GM11168 (cell line): ENCODE data around the gene PARP9.

Experiments used
- in situ Hi-C: fragments of 300-500 bp; cut with MboI; formaldehyde crosslinking; loops from one replicate; pipeline ENCODE4 v1.12.0; 2022; ENCODE audit warnings: low sequenced_read_pairs; ENCODE audit not compliant: unreplicated experiment

The PARP9 gene

GRCh38 chr3:122564155-122564912, at the start of gene PARP9, which contains the start of gene DTX3L:
Gene PARP9, minus strand, starts transcription at chr3:122564300. Its CDS starts 4,680 bp downstream, at chr3:122559620.
Gene DTX3L, plus strand, starts transcription at chr3:122564338. Its CDS starts 89 bp downstream, at chr3:122564427.
- in situ Hi-C loops, result no loop called here

- in situ Hi-C loops, result no loop called here
These were observed 48.6 kb upstream of the PARP9 start for GRCh38 chr3:122612696-122613095.

- in situ Hi-C loops, result no loop called here
These were observed 45.9 kb upstream of the PARP9 start for GRCh38 chr3:122609798-122610559.

GRCh38 chr3:122608916-122609315, 44.8 kb upstream of the PARP9 start:
- in situ Hi-C loops, result no loop called here

DNA sequence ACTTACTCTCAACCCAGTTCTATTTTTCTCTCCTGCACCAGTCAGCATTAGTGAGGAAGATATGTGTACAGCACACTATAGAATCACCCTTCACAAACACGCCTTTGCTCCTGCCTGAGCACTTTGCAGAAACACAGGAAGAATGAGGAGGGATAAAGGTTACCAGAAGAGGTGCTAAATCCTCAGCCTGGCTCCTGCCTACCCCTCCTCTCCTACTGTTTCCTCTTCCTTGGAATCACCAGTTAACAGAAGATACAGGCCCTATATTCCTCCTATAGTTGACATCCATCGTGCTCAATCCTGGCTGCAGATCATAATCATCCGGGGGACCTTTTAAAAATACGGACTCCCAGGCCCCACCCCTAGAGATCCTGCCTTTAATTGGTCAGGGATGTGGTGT, 42.2 kb upstream of the PARP9 start:
- in situ Hi-C loops, result no loop called here

DNA sequence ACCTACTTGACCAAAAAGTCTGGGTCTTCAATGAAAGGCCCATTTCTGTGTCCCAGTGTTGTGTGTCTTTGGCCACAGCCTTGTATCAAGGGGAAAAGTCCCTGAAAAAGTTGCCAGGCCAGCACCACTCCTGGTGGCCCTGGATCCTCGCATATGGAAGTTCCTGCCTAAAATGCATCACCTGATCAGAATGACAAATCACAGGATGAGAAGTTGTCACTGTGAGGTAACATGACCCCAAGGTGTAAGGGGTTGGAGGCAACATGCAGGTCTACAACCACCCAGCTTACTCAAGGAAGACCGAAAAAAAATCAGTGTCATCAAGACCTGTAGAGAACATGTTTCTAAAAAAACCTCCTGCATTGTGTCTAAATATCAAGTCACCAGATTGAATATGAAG, 39.0 kb upstream of the PARP9 start:
- in situ Hi-C loops, result no loop called here

DNA sequence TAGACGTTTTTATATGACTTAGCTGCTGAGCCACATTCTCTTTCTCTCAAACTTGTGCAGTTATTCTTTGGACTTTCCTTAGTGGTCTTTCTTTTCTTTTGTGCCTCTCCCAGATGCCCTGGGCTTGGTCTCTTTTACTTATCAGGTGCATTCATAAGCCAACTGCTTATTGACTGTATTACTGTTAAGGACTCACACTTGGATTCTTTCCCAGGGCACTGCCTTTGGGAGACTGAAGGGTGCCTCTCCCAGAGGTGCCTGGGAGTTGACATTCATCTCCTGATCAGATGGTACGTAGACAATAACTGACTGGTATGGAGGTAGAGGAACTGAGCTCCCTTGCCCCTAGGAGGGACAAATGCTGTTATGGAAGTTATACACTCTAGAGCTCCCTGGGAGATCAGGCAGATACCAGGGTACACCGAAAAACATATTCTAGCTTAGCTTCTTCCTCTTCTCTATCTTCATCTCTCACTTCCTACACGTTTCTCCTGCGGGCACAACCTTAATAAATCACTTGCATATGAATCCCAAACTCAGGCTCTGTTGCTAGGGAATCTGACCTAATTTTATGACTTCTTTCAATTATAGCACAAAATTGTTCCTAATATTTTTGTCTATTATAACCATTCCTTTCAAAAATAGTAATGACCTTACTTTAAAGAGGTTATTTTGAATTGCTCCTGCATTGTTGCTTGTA, 38.1 kb upstream of the PARP9 start:
- in situ Hi-C loops, result no loop called here

GRCh38 chr3:122598556-122598955, 34.5 kb upstream of the PARP9 start:
- in situ Hi-C loops, result no loop called here

DNA sequence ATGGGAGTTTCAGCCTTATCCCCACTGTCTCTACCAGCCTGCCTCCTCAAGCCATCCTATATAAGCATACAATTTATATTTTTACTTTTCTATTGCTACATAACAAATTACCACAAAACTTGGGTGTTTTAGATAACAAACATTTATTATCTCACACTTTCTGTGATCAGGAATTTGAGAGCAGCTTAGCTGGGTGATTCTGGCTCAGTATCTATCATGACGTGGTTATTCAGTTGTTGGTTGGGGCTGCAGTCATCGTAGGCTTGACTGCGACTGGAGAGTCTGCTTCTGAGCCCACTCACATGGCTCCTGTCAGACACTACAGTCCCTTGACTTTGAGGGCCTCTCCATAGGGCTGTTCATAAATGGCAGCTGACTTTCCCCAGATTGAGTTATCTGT, 34.1 kb upstream of the PARP9 start:
- in situ Hi-C loops, result no loop called here

DNA sequence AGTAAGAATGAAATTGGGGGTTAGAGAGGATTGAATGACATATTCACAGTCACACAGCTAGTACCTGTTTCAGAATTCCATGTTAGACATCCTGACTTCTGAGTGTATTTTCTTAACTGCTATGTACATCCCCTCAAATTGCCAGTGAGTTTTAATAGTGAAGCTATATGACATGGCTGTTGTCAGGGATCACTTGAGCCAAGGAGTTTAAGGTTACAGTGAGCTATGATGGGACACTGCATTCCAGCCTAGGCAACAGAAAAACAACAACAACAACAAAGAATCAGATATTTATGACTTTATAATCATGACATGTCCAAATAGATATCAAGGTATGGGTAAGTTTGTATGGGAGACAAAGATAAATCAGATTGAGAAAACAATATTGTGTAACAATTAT, 29.9 kb upstream of the PARP9 start:
- in situ Hi-C loops, result no loop called here

DNA sequence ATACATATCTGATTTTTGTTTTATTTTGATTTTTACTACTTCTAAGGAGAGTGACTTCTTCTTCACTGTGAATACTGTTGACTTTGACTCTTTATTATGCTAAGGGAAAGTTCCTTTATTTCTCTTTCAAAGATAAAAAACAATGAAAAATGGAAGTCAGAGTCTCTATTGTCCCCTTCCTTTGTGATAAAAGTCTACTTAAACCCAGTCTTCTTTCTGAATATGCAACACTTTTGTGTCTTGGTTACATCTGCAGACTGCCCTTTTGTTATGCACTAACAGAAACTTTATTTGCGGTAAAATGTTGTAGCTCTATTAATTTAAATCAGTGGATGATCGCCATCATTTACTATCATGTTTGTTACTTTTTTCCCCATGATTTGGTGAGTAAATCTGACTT, 26.5 kb upstream of the PARP9 start:
- in situ Hi-C loops, result no loop called here

DNA sequence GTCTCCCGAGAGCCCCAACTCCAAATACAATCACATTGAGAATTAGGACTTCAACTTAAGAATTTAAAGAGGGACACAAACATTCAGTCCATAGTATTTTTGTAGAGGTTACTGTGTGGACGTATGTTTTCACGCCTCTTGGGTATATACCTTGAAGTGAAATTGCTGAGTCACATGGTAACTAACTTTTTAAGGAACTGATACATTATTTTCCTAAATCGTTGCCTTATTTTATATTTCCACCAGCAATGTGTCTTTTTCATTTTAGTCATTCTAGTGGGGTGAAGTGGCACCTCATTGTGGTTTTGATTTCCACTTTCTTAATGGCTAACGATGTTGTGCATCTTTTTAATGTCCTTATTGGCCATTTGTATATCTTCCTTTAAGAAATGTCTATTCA, 25.2 kb upstream of the PARP9 start:
- in situ Hi-C loops, result no loop called here

GRCh38 chr3:122587572-122587971, 23.5 kb upstream of the PARP9 start:
- in situ Hi-C loops, result no loop called here

DNA sequence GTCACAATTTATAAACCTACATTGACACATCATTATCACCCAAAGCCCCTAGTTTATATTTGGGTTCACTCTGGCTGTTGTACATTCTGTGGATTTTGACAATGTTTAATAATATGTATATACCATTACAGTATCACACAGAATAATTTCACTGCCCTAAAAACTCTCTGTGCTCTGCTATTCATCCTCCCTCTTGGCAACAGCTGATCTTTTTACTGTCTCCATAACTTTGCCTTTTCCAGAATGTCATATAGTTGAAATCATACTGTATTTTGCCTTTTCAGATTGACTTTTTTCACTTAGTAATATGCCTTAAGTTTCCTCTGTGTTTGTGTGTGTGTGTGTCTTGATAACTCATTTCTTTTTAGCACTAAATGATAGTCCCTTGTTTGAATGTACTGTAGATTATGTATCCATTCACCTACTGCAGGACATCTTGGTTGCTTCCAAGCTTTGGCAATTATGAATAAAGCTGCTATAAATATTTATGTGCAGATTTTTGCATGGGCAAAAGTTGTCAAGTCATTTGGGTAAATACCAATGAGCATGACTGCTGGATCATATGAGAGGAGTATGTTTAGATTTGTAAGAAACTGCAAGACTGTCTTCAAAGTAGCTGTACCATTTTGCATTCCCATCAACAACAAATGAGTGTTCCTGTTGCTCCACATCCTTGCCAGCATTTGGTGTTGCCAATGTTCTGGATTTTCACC, 22.8 kb upstream of the PARP9 start:
- in situ Hi-C loops, result no loop called here

DNA sequence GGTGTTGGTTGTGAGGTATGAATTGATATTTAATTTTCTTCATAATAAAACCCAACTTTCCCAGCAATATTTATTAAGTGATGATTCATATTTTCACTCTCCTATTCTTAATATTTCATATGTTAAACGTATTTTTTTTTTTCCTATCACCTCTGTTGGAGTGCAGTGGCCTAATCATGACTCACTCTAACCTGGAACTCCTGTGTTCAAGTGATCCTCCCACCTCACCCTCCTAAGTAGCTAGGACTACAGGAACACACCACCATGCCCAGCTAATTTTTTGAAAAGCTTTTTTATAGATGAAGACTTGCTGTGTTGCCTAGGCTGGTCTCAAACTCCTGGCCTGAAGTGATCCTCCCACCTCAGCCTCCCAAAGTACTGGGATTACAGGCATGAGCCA, 22.0 kb upstream of the PARP9 start:
- in situ Hi-C loops, result no loop called here

- in situ Hi-C loops, result no loop called here
These were observed 18.3 kb upstream of the PARP9 start for GRCh38 chr3:122582390-122582789.

- in situ Hi-C loops, result no loop called here
These were observed 17.5 kb upstream of the PARP9 start for GRCh38 chr3:122581622-122582021.

- in situ Hi-C loops, result no loop called here
These were observed 16.4 kb upstream of the PARP9 start for GRCh38 chr3:122580470-122580869.

GRCh38 chr3:122578069-122578740, 14.1 kb upstream of the PARP9 start:
- in situ Hi-C loops, result no loop called here
